Kidney capillary endothelial cell (primary cell): ENCODE results near the gene TUBGCP3.
"Not testable (repeated sequence)": the region's sequence is repeated elsewhere in the genome, so short reads cannot be mapped to it uniquely, and the experiment has no call there.

Experiments used
- DNase-seq: peaks from one replicate; pipeline ENCODE4 v3.0.0-alpha.2; 2018; ENCODE audit warnings: low spot score

Gene TUBGCP3

DNA sequence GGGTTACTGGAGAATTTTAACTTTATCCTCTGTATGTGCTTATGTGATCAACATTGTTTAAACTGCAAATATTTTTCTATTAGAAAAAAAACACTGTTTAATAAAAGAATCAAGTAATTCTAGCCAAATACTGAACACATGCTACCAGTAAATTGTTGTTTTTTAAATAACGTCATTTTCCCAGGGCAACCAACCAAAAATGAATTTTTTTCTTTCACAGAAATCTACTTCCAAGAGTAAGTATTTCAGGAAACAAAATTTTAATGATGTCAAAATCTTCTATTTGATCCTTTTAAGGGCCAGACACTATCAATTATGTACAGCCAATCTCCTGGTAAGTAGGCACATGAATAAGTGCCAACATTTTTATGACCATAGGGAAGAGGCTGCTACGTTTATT, 57.1 kb downstream of the TUBGCP3 start:
- no peak for DNase-seq

- DNase-seq: no peak
Measured at GRCh38 chr13:112529216-112529615, 58.7 kb downstream of the TUBGCP3 start.

GRCh38 chr13:112526146-112526853, 61.7 kb downstream of the TUBGCP3 start:
- DNase-seq: no peak

- DNase-seq: peak; percentile 82
Measured at GRCh38 chr13:112525356-112525945, 62.5 kb downstream of the TUBGCP3 start.

GRCh38 chr13:112522578-112522977, 65.4 kb downstream of the TUBGCP3 start:
- DNase-seq: no peak

DNA sequence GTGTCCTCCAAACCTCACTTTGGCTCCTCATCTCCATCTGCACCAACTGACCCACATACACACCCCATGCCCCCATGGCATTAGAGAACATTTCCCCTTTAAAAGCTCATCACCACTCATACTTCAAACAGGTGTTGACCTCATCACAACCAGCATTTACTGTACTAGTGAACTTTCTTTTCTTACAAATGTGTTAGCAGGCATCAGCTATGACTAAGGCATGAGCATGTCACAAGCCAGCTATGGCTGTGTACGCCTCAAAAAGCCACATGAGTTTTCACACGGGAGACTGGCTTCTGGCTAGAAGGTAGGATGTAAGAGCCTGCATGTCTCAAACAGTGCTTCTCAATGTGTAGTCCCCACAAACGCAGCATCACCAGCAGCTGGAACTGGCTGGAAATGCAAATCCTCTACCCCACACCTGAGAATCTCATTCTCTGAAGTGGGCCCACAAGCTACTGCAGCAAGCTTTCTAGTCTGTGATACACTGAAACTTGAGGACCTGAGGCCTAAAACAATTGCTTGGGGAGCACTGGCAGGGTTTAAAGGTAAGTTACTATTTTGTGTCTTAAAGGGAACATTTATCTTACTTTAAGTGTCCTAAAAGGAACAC, 66.8 kb downstream of the TUBGCP3 start:
- DNase-seq: no peak

DNA sequence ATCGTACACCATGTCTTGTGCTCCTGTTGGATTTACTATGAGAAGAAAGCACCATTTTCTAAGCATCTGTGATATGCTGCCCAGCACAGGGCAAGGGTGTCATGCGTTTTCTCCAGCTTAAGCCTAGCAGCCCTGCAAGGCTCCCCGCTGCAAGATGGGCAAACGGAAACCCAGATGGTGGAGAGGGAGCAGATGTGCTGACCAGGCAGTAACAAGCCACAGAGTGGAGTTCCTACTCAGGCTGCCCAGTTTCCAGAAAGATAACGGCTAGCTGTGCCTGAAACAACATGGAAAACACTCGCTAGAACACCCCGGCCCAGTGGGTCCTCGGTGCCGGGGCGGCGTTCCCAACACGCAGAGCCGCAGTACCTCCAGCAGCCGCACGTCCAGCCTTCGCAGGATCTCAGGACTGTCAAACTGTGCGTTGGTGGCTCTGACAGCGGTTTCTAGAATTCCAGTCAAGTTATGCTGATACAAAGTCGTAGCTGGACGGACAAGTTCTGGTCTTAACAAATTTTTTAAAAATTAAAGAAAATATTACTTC, 68.4 kb downstream of the TUBGCP3 start:
- no peak for DNase-seq

GRCh38 chr13:112516218-112516617, 71.7 kb downstream of the TUBGCP3 start:
- no peak for DNase-seq

- peak; percentile 21 for DNase-seq
Measured at GRCh38 chr13:112513761-112514160, 74.2 kb downstream of the TUBGCP3 start.

DNA sequence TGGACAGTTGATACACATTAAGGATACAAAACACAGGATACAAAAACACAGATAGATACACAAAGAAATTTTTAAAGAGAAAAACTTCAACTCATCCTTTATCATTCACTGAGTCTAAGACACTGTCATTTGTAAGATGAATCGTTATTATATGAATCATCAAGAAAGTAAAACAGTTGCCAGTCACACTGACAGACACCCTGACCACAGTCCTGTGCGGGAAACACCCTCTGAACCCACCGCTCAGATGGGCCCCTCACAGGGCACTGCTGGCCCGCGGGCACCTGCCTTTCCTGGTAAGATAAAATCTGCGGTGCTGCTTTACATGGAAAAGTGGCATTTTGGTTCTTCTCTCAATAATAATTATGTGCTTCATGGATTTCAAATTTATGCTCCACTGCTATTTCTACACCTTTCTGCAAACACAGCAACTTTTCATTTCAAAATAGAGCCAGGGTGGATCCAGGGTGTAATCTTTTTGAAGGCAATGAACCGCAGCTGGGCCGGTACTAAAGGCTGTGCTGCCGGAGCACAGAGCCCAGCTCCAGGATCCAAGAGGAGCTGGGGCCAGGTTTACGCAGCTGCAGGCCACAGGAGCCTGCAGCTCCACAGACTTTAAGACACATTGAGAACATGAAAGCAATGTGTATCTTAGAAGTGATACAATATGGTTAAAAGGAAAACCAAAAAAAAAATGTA, 76.8 kb downstream of the TUBGCP3 start:
- no peak for DNase-seq

DNA sequence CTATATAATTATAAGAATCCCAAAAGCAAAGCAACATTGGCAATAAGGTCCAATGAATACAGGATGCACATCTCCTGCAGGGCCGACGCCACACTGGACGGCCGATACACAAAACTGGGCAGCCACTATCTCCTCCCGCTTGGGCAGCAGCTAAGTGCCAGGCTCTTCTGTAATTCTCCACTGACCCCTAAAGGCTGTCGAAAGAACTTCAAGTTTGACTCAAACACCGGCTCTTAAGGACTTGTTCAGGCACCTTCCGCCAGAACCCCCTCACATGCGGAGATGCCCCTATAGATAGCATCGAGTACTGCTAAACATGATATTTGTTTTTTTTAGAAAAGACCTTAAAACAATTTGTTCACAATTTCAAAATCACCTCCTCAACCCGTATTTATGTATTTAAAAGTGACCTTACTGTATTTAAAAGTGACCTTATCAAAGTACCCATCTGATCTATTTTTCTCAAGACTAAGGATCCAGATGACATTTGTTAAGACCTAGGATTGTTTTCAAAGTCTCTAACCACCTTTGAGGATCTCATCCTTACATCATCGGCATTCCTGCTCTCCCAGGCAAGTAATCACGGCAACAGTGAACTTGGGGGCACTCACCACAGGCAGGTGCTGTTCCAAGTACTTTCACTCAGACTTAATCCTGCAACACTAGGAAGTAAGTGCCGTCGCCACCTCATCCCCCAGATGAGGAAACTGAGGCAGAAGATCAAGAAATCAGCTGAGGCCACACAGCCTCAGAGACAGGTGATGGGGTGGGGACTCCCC, 77.8 kb downstream of the TUBGCP3 start:
- DNase-seq: peak; percentile 48

GRCh38 chr13:112509190-112509589, 78.8 kb downstream of the TUBGCP3 start:
- DNase-seq: no peak

DNA sequence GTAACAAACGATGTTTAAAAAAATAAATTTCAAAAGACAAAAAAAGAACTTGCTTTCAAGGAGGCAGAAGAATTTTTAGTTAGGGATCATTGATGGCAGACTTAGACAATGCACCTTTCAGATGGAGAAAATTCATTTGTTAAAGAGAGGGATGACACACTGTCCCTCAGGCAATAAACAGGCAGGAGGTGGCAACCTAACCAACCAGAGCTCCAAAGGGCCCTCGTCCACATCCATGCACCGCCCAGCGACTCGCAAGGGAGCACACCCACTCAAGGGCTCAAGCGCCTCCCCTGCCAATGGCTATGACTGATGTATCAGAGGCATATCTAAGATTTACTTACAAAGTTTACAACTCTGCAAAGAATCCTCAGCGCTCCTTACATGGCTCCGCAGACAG, 81.9 kb downstream of the TUBGCP3 start:
- no peak for DNase-seq

GRCh38 chr13:112496166-112496565, 91.8 kb downstream of the TUBGCP3 start:
- no peak for DNase-seq

- DNase-seq: no peak
Measured at GRCh38 chr13:112495465-112495864, 92.5 kb downstream of the TUBGCP3 start.

GRCh38 chr13:112489199-112489598, 98.8 kb downstream of the TUBGCP3 start:
- DNase-seq: no peak

- not testable (repeated sequence) for DNase-seq
Measured at GRCh38 chr13:112488343-112489050, 99.5 kb downstream of the TUBGCP3 start.

DNA sequence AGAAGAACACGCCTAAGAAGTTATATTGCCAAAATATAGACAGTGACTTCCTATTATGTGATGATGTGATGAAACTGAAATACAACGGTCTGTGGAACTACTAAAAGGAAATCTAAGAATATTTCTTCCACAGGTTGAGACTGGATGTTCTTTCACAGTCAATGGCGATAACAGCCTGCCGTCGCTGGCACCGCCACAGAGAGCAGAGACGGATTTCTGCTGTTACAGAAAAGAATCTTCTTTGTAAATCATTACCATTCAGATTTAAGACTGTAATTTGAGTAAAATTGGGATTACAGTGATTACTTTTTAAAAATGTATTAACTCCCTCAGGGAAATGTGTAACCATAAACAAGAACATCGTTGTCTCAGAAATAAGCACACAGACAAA, 100.8 kb downstream of the TUBGCP3 start:
- DNase-seq: no peak

DNA sequence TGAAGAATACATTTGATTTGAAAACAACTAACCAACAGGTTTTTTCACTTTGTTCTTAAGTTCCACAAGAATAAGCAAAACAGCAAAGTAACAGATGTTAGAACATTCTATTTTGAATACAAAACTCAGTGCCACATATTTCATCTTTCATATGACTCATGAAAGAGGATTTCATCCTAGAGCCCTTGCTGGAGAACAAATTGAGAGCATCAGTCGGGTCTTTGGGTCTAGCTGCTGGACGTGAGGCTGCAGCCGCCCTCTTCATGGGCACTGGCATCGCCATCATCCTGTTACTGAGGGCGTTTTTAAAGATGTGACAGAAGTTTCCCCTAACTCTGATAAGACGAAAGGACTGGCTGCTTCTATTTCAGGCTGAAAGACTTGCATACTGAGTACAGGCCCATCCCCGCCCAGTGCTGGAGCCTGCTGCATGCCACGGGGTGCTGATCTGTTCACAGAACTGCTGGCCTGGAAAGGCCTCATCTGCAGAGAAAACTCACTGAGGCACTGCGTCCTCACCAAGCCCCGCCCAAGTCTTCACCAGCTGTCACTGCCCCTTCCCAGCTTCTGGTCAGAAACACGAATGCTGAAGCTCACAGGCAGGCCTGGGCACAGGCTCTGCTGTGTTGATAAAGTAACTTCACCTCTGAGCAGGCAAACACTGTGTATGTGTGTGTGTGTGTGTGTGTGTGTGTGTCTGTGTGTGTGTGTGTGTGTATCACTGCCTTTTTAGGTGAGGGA, 101.4 kb downstream of the TUBGCP3 start:
- DNase-seq: no peak

- DNase-seq: not testable (repeated sequence)
Measured at GRCh38 chr13:112485814-112486213, 102.1 kb downstream of the TUBGCP3 start.
